PFSK-1 (cell line): ENCODE measurements around the gene RBM14.

Experiments
- FOXP2 ChIP-seq: optimal IDR thresholded peaks from 2 replicates; pipeline ENCODE3; 2011; ENCODE audit warnings: borderline replicate concordance, control low read depth, inconsistent platforms; ENCODE audit not compliant: insufficient read depth; ENCODE audit errors: extremely low read length, extremely low read depth
- POLR2AphosphoS5 ChIP-seq: IDR thresholded peaks from 2 replicates; pipeline ENCODE4 v1.6.1; 2012; ENCODE audit warnings: low read depth, mild to moderate bottlenecking, control low read depth, low read length, moderate library complexity
- SIN3A ChIP-seq: IDR thresholded peaks from 2 replicates; pipeline ENCODE4 v1.6.1; 2012; ENCODE audit warnings: mild to moderate bottlenecking, low read length, moderate library complexity, borderline replicate concordance; ENCODE audit not compliant: insufficient read depth
- TAF1 ChIP-seq: IDR thresholded peaks from 2 replicates; pipeline ENCODE4 v1.6.1; 2012; ENCODE audit warnings: low read length, control low read depth, borderline replicate concordance; ENCODE audit not compliant: insufficient read depth
- TF ChIP-seq, protein P1 (sequence below), 2 experiments: IDR thresholded peaks; 2 replicates each; pipeline versions ENCODE4 v1.6.1 to v1.8.0; 2011 to 2012; ENCODE audit warnings: low read depth in 2 of 2, low read length in 2 of 2, control low read depth in 1 of 2, inconsistent platforms in 1 of 2, mild to moderate bottlenecking in 1 of 2, moderate library complexity in 1 of 2; ENCODE audit not compliant: insufficient read depth in 1 of 2

RBM14 gene

GRCh38 chr11:66593303-66593635 is 23.2 kb upstream of the RBM14 start:
- 0 out of 2 replicates have a peak, but pooled peaks have one; percentile 1 for TF ChIP-seq SIN3A
- TF ChIP-seq, protein P1, sequence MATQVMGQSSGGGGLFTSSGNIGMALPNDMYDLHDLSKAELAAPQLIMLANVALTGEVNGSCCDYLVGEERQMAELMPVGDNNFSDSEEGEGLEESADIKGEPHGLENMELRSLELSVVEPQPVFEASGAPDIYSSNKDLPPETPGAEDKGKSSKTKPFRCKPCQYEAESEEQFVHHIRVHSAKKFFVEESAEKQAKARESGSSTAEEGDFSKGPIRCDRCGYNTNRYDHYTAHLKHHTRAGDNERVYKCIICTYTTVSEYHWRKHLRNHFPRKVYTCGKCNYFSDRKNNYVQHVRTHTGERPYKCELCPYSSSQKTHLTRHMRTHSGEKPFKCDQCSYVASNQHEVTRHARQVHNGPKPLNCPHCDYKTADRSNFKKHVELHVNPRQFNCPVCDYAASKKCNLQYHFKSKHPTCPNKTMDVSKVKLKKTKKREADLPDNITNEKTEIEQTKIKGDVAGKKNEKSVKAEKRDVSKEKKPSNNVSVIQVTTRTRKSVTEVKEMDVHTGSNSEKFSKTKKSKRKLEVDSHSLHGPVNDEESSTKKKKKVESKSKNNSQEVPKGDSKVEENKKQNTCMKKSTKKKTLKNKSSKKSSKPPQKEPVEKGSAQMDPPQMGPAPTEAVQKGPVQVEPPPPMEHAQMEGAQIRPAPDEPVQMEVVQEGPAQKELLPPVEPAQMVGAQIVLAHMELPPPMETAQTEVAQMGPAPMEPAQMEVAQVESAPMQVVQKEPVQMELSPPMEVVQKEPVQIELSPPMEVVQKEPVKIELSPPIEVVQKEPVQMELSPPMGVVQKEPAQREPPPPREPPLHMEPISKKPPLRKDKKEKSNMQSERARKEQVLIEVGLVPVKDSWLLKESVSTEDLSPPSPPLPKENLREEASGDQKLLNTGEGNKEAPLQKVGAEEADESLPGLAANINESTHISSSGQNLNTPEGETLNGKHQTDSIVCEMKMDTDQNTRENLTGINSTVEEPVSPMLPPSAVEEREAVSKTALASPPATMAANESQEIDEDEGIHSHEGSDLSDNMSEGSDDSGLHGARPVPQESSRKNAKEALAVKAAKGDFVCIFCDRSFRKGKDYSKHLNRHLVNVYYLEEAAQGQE (IDR thresholded peaks at IDR 0.05; ENCODE audit: insufficient read depth in 1 of 2, low read depth in 2 of 2, low read length in 2 of 2) = no peak

DNA sequence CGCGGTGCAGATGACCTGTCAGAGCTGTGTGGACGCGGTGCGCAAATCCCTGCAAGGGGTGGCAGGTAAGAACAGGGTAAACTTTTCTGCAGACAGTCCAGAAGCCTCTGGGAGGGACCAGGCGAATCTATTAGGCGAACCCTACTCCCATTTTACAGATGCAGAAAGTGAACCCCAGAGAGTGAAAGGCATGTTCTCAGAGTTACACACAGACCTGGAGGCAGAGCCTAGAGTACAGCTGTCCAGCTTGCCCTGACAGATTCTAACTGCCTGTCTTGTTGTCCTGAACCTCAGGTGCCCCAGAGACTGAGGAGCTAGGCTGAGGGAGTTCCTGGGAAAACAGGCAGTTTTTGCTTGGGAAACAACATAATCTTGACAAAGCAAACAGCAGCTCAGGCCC is 22.8 kb upstream of the RBM14 start:
- no peak for TF ChIP-seq POLR2AphosphoS5
- TF ChIP-seq, protein P1 (IDR thresholded peaks at IDR 0.05; ENCODE audit: insufficient read depth in 1 of 2, low read depth in 2 of 2, low read length in 2 of 2) = no peak
- TF ChIP-seq SIN3A = no peak
- TF ChIP-seq TAF1 = no peak
- no peak for TF ChIP-seq FOXP2

DNA sequence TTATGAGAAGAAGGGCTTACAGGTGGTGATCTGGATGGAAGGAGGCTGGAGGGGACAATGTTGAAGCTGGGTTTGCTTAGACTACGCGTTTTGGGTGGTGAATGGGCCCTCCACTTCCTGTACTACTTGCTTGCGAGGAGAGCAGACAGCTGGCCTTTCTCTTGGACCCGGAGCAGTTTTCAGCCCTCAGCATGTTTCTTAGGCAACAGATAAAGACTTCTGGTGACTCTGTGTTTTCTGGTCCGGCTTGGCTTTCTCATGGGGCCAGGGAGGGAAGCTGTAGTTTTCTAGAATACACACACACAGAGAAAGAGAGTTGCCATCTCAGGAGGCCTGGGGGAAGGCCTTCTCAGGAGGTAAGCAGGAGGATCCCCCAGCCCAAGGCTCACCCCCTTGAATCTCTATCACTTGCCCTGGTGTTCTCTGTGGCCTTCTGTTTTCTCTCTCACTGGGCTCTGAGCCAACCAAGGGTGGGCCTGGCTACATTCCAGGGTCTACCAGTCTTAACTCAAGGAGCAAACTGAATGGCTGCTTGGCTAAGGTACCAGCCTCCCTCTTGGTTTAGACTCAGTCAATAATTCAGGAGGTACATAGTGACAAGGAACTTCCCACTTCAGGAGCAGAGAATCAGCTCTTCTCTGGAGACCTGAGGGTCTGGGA is 21.1 kb upstream of the RBM14 start:
- TF ChIP-seq TAF1 = no peak
- TF ChIP-seq SIN3A = no peak
- TF ChIP-seq, protein P1 (IDR thresholded peaks at IDR 0.05; ENCODE audit: insufficient read depth in 1 of 2, low read depth in 2 of 2, low read length in 2 of 2) = no peak
- no peak for TF ChIP-seq POLR2AphosphoS5
- TF ChIP-seq FOXP2 = no peak

- TF ChIP-seq FOXP2 (no peak), TAF1 (no peak), SIN3A (no peak), POLR2AphosphoS5 (no peak)
- TF ChIP-seq, protein P1 (IDR thresholded peaks at IDR 0.05; ENCODE audit: insufficient read depth in 1 of 2, low read depth in 2 of 2, low read length in 2 of 2) = no peak
Observed at GRCh38 chr11:66598993-66599392, 17.4 kb upstream of the RBM14 start.

DNA sequence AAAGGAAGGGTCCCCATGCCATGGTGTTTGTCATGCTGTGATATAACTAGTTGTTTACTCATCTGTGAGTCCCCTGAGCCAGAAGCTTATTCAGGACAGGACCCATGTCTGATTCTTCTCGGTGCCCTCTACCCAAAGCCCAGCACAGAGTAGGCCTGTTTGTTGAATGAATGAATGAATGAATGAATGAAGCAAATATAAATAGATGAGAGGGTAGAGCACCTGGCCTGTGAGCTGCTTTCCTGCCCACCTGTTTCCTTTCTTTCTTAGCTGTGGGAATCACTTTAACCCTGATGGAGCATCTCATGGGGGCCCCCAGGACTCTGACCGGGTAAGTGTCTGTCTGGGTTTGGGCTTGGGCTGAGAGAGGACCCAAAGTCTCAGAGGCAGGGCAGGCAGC is 16.2 kb upstream of the RBM14 start:
- TF ChIP-seq TAF1 (no peak), FOXP2 (no peak), POLR2AphosphoS5 (no peak), SIN3A (no peak)
- TF ChIP-seq, protein P1 (IDR thresholded peaks at IDR 0.05; ENCODE audit: insufficient read depth in 1 of 2, low read depth in 2 of 2, low read length in 2 of 2) = no peak
